Measurements from ENCODE around the gene PLA2G15.

The PLA2G15 gene

DNA sequence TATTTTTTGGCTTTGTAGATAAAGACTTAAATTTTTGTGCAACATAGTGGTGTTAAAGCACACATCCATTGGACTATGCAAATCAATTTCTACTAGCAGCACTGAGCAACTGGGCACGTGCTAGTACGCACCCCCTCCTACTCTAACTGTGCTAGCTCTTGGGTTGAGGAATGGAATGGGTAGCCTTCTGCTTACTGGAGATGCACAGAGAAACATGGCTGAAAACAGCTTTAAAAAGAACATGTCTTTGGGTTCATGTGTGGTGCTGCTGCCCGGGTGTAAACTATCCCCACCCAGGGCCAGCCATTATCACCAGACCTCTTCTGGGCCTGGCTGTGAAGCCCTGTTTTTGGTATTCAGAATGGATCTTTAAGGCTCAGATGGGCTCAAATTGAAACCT is 16.5 kb upstream of the PLA2G15 start:
- H3K9me3 Mint-ChIP-seq = no peaks in the 10 kb centered on the region
- H3K36me3 Mint-ChIP-seq = peaks cover 2% of the 10 kb centered on the region
- H3K27ac Mint-ChIP-seq = no peak overlapping the region
- H3K4me1 Mint-ChIP-seq = peaks cover 39% of the 10 kb centered on the region
- H3K27me3 Mint-ChIP-seq = no peaks in the 10 kb centered on the region
- no peak overlapping the region for H3K4me3 Mint-ChIP-seq

DNA sequence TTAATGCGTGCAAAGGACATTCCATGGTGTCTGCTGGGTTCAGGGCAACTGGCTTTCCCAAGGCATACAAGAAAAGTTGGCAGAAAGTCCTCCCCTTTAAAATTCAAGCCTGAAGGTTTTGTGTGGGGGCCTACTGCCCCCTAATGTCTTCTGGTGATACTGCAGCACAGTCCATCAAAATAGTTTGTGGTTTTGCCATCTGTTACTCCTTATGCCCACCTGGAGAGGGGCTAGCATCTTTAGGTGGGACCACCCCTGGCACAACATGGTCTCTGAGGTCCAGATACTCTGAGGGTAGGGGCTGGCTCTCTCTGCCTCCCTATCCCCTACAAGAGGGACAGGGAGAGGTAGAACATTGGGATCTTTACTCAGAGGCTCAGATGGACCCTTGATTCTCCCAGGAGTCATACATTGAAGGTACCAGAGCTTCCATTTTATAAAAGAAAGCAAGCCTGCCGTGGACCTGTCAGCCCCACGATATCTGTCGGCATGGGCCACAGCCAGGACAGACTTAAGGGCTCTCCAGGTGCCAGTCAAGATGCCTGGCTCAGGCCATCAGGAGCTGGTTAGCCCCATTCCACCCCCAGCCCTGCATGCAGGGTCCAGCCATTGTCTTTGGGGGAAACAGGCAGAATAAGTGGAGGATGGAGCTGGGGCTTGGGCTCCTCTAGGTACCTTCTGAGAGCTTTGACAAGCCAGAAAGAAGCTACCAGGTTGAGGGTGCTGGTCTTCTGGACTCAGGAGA is 15.6 kb upstream of the PLA2G15 start:
- peaks cover 41% of the 10 kb centered on the region for H3K4me1 Mint-ChIP-seq
- peak overlapping the region; percentile 59 for H3K27ac Mint-ChIP-seq

DNA sequence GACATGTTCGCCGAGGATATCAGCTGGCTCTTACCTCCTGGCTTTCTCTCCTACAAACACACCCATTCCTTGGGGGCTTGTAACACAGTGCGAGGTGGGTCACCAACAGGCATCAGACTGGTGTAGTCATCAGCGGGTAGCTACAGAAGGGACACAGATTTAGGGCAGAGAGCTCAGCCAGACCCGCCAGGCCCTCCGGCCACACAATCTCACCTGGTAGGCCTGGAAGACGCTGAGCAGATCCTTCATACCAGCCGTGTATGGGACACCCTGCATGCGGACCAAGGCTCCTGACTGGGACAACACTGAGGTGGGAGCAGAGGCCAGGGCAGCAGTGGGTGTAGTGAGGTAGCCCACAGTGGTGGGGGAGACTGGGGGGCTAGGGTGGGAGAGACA is 15.0 kb upstream of the PLA2G15 start:
- Mint-ChIP-seq H3K9me3 (no peaks in the 10 kb centered on the region), H3K36me3 (peaks cover 1% of the 10 kb centered on the region), H3K27ac (no peak overlapping the region), H3K4me3 (no peak overlapping the region), H3K4me1 (peaks cover 42% of the 10 kb centered on the region), H3K27me3 (no peaks in the 10 kb centered on the region)

More for the DNA sequence above, 15.6 kb upstream of the PLA2G15 start:
- Mint-ChIP-seq H3K36me3 (peaks cover 2% of the 10 kb centered on the region), H3K27me3 (no peaks in the 10 kb centered on the region), H3K4me3 (peak overlapping the region; percentile 33), H3K9me3 (no peaks in the 10 kb centered on the region)

DNA sequence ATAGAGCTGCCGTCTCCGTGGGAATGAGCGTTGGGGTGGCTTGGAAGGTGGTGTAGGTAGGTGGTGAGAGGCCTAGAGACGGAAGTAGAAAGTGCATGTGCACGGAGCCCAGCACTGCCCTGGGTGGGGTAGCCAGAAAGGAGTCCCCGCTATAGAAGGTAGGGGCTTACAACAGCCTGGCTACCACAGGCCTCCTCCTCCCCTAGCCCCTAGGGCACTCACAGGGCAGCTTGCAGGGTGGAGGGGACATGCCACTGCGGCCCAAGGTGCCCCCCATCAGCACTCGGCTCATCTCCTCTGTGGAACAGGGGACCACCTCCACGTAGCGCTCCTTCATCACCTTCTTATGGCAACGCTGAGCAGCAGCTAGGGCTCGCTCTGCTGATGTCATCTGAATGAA is 14.2 kb upstream of the PLA2G15 start:
- Mint-ChIP-seq H3K4me1 (peaks cover 35% of the 10 kb centered on the region), H3K27ac (no peak overlapping the region), H3K27me3 (no peaks in the 10 kb centered on the region), H3K36me3 (no peaks in the 10 kb centered on the region), H3K9me3 (no peaks in the 10 kb centered on the region), H3K4me3 (no peak overlapping the region)

DNA sequence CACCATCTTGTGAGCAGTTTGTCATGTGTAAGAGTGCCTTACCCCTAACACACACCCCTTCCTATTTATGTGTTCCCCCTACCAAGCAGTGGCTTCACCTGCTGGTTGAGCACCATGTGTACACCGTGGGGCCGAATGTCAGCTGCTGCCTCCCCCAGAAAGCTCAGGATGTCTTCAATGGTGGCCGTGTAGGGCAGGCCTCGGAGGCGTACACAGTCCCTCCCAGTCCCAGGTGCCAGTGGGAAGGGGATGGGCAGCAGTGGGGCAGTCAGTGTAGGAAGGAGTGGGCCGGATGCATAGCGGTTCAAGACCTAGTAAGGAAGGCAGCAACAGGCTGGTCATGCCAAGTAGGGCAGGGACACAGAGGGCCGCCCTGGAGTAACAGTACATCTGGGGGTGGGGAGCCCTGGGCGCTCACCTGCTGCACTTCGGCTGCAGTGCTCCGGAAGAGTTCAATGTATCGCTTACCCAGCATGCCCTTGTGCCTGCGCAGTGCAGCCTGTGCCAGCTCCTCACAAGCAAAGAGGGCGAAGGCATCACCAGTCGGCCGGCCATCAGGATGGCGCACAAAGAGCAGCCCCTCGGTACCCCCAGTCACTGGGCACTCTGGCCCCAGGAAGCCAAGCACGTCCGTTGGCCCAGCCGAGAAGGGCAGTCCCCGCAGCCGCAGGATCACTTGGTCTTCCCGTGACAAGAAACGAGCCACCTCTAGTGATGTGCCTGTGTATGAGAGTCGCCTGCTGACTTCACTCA is 13.6 kb upstream of the PLA2G15 start:
- Mint-ChIP-seq H3K27me3 (no peaks in the 10 kb centered on the region), H3K27ac (peak overlapping the region; percentile 35), H3K9me3 (no peaks in the 10 kb centered on the region), H3K36me3 (no peaks in the 10 kb centered on the region), H3K4me3 (no peak overlapping the region), H3K4me1 (peaks cover 36% of the 10 kb centered on the region)

DNA sequence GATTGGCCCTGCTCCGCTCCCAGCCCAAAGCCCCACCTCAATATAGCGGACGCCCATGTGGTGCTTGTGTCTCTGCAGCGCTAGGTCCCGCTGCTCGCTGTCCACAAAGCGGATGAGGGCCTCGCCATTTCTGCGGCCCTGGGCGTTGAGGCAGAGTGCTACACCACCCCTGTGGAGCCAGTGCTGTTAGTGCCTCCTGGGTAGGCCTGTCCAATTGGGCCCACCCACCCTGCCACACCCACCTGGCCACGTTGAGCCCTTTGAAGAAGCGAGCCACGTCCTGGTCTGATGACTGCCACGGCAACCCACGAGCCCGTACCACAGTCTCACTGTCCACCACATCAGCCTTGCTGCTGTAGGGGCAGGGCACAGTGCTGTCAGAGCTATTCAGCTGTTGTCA is 12.8 kb upstream of the PLA2G15 start:
- peaks cover 36% of the 10 kb centered on the region for H3K4me1 Mint-ChIP-seq
- no peak overlapping the region for H3K4me3 Mint-ChIP-seq
- no peaks in the 10 kb centered on the region for H3K9me3 Mint-ChIP-seq
- H3K27me3 Mint-ChIP-seq = no peaks in the 10 kb centered on the region
- no peak overlapping the region for H3K27ac Mint-ChIP-seq
- no peaks in the 10 kb centered on the region for H3K36me3 Mint-ChIP-seq

DNA sequence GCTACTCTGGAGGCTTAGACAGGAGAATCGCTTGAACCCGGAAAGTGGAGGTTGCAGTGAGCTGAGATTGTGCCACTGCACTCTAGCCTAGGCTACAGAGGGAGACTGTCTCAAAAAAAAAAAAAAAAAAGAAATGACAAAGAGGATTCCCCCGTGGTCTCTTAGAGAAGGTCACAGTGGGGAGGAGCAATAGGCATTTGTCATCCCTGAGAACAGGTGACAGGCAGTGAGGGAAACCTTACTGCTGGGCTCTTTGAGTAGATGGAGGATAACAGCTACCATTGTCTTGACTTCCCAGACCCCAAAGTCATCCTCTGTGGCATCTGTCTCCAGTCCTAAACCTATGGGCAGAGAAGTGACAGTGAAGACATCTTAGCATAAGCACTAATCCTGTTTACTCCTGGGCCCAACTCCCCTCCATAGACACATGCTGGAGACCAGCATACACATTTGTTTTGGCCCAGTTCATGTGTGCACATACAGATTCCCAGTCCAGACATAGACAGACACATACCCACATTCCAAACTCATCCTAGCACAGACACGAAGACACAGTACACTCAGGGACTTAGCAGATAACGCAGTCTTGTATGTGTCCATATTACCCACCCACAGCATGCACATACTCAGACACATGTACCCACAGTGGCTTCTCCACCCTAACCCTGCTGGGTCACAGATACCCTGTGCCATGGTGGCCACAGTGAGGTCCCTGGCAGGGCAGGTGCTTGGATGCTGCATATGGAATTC is 11.9 kb upstream of the PLA2G15 start:
- Mint-ChIP-seq H3K9me3 (no peaks in the 10 kb centered on the region), H3K27me3 (no peaks in the 10 kb centered on the region), H3K4me3 (no peak overlapping the region), H3K27ac (no peak overlapping the region), H3K4me1 (peaks cover 34% of the 10 kb centered on the region), H3K36me3 (no peaks in the 10 kb centered on the region)

DNA sequence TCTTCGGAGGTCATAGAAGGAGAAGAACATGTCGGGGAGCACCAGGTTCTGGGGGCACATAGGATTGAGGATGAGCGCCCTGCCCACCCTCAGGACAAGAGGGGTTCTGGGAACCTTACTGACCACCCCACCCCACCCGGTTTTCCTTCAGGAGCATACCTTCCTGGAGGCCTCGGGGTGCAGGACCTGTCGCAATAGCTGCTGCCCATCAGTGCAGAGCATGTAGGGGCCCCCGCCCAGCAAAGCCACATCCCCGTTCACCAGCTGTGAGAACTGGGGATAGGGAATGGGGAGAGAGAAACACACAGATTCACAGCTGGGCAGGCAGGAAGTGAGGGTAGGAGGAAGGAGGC is 11.4 kb upstream of the PLA2G15 start:
- Mint-ChIP-seq H3K27me3 (no peaks in the 10 kb centered on the region), H3K27ac (no peak overlapping the region)

DNA sequence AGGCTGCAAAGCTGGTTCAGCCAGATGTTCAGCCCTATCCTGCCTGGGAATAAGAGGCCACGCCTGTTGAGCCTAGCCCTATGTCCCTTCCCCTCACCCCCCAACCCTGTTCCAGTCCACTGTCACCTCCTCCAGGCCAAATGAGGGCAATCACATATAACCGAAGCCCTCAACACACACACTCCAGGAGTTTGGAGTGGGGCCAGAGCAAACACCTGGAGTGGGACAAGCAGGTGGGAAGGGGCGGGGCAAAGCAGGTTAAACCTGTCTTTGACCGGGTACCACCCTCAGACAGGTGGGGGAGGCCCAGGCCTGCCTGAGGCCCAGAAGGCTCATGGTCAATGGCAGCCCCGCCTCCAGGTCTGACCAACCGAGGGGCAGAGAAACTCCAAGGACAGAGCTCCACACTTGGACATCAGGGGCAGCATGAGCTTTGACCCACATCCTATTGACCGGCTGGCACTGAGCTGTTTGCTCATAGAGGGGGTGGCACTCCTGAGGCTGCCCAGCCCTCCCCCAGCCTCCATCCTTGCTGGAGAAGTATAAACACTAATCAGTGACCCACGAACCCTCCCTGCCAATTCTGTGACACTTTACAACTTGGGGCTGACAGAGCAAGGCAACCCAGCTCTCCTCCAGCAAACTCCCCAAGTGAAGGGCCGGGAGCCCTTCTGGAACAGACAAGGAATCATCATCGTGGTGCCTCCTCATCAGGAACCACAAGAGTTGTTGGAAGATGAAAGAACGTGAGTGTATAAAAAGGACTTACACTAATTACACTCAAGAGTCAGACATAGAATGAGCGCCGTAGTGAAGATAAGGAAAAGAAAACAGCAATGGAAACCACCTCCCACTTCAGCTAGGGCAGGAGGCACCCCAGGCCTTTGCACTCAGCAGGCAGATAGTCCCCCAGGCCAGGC is 10.7 kb upstream of the PLA2G15 start:
- Mint-ChIP-seq H3K9me3 (no peaks in the 10 kb centered on the region), H3K27ac (peak overlapping the region; percentile 92), H3K36me3 (no peaks in the 10 kb centered on the region), H3K4me3 (peak overlapping the region; percentile 23), H3K4me1 (peaks cover 36% of the 10 kb centered on the region), H3K27me3 (no peaks in the 10 kb centered on the region)

More for the DNA sequence above, 11.4 kb upstream of the PLA2G15 start:
- Mint-ChIP-seq H3K9me3 (no peaks in the 10 kb centered on the region), H3K36me3 (no peaks in the 10 kb centered on the region), H3K4me1 (peaks cover 38% of the 10 kb centered on the region), H3K4me3 (no peak overlapping the region)

DNA sequence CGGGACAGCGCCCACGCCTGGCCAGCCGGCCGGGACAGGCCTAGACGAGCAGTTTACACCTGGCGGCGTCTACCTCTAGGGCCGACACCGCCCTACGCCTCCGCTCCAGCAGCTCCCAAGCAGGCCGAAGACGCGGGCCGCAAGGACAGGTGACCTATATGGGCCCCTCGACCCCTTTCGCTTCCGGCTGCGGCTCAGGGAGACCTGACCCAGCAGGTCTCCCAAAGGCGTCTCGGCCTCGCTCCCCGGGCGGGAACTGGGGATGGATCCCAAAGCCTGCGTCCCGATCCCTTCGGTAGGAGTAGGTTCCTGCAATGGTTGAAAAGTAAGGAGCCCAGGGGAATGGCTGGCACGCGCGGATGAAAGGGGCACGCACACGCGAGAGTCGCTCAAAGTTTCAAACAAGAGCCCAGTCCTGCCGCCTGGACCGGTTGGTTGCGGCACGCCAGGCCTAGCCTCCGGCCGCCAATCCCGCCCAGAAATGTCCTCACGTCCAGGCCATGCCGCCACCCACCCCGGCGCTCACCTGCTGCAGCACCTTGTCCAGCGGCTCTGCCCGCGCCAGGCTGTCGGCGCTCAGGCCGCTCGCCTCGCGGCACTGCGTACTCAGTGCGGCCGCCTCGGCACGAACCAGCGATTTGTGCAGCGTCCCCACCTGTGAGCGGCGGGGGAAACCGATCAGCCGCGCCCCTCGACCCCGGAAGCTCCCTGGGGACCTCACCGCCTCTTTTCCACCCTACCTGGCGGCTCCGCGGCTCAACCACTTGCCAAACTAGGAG is 9.9 kb upstream of the PLA2G15 start:
- peak overlapping the region; percentile 46 for H3K27ac Mint-ChIP-seq
- peaks cover 34% of the 10 kb centered on the region for H3K4me1 Mint-ChIP-seq
- peak overlapping the region; percentile 7 for H3K4me3 Mint-ChIP-seq
- no peaks in the 10 kb centered on the region for H3K36me3 Mint-ChIP-seq
- no peaks in the 10 kb centered on the region for H3K9me3 Mint-ChIP-seq
- no peaks in the 10 kb centered on the region for H3K27me3 Mint-ChIP-seq

DNA sequence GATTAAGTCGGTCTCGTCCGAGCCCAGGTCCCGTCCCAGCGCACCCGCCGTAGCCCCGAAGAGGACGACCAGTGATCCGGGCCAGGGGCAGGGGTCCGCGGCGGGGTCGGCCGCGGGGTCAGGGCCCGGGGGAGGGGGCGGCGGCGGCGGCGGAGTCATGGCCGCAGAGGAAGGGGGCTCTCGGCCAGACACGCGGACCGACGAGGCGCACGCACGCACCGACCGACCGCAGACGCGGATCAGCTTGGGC is 9.4 kb upstream of the PLA2G15 start, which contains the start of gene ESRP2:
ESRP2 (minus strand) TSS at position 241 of the 250 bp plus-strand sequence; CDS start at position 159, 82 bp downstream.
- peak within 1 kb of the TSS; percentile 89 for H3K27ac Mint-ChIP-seq
- H3K36me3 Mint-ChIP-seq = no peaks in the 10 kb centered on the region
- H3K4me3 Mint-ChIP-seq = peak within 1 kb of the TSS; percentile 95
- H3K4me1 Mint-ChIP-seq = peaks cover 34% of the 10 kb centered on the region
- no peaks in the 10 kb centered on the region for H3K9me3 Mint-ChIP-seq
- H3K27me3 Mint-ChIP-seq = no peaks in the 10 kb centered on the region

DNA sequence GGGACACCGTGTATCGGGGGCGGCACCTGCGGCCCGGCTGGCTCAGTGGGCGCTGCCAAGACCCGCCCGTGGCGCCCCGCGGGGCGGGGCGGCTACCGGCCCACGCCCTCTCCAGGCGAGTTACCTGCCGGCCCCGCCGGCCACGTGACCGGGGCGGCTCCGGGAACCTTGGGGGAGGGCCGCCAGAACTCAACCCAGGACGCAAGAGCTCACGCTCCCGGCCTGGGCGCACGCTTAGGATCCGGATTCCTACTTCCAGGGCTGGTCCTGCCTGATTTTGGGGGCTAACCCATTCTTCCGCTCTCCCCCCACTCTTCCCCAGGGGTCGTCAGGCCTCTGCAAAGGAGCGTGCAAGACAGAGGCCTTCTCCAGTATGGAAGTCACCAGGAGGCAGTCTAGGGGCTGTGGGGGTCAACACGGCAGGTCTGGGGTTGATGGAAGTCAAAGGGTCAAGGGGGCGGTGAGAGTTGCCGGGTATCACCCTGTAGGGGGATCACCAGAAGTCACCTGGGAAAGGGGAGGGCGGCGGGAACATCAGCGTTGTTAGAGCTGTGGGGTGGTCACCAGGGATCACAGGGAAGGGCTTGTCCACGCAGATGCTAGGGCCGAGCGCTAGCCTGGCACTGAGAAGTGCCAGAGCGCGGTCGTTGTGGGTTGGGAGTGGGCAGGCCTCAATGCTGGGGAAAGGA is 8.9 kb upstream of the PLA2G15 start:
- H3K36me3 Mint-ChIP-seq = no peaks in the 10 kb centered on the region
- H3K27me3 Mint-ChIP-seq = no peaks in the 10 kb centered on the region
- peak overlapping the region; percentile 89 for H3K27ac Mint-ChIP-seq
- peaks cover 34% of the 10 kb centered on the region for H3K4me1 Mint-ChIP-seq
- no peaks in the 10 kb centered on the region for H3K9me3 Mint-ChIP-seq
- H3K4me3 Mint-ChIP-seq = peak overlapping the region; percentile 95

DNA sequence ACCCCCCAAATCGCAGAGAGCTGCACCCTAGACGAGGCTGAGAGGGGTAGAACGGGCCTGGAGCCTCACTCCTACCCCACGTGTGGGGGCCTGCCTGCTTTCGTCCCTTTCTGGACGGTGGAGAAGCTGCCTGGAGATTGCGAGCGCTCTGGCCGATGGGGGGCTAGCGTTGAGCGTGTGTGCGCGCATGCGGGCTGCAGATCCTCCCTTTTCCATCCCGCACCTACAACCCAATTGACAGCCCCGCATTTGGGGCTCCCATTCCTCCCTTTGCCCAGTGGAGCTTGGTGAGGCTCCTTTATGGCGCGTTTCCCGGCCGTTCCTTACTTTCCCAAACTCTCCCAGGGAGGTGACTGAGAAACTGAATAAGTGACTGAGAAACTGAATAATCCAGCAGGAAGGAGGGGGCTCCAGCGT is 8.3 kb upstream of the PLA2G15 start:
- Mint-ChIP-seq H3K36me3 (no peaks in the 10 kb centered on the region), H3K9me3 (no peaks in the 10 kb centered on the region), H3K4me1 (peaks cover 34% of the 10 kb centered on the region)

More for the DNA sequence above, 8.3 kb upstream of the PLA2G15 start:
- H3K27ac Mint-ChIP-seq = peak overlapping the region; percentile 89
- H3K4me3 Mint-ChIP-seq = peak overlapping the region; percentile 95
- no peaks in the 10 kb centered on the region for H3K27me3 Mint-ChIP-seq

Measured in activated naive CD4-positive, alpha-beta T cell treated with anti-CD3 and anti-CD28 coated beads, Interleukin-2, amount 50 U/mL, for 24 hours (primary cell).